H9 (cell line): ENCODE data around the gene STK32C. TPM values are rescaled to one million over a fixed set of nuclear protein-coding genes. Genes with fewer than 3 reads are reported as not detected.

Experiments used
- DNase-seq: peaks from one replicate; pipeline ENCODE4 v3.0.0-alpha.2; 2017
- H2AFZ ChIP-seq: one replicate; pipeline ENCODE4 v1.6.1; 2013; ENCODE audit warnings: mild to moderate bottlenecking, low read length, control low read depth, moderate library complexity
- H2AK5ac ChIP-seq: 2 replicates; pipeline ENCODE4 v1.6.1; 2013; ENCODE audit warnings: low read length, control low read depth, mixed read lengths; ENCODE audit not compliant: insufficient read length
- H2BK120ac ChIP-seq: one replicate; pipeline ENCODE4 v1.6.1; 2013; ENCODE audit warnings: low read depth, mild to moderate bottlenecking, low read length, control low read depth, inconsistent platforms; ENCODE audit not compliant: poor library complexity, severe bottlenecking
- H2BK12ac ChIP-seq: 2 replicates; pipeline ENCODE4 v1.6.1; 2013; ENCODE audit warnings: low read length, control low read depth, mixed read lengths, low read depth; ENCODE audit not compliant: insufficient read length
- H2BK15ac ChIP-seq: 2 replicates; pipeline ENCODE4 v1.6.1; 2013; ENCODE audit warnings: low read depth, low read length, control low read depth
- H2BK20ac ChIP-seq: one replicate; pipeline ENCODE4 v1.6.1; 2013; ENCODE audit warnings: low read depth, mild to moderate bottlenecking, low read length, control low read depth, inconsistent platforms; ENCODE audit not compliant: poor library complexity, severe bottlenecking
- H2BK5ac ChIP-seq: 2 replicates; pipeline ENCODE4 v1.6.1; 2013; ENCODE audit warnings: low read length, control low read depth, mixed read lengths; ENCODE audit not compliant: insufficient read length
- H3K14ac ChIP-seq: 2 replicates; pipeline ENCODE4 v1.6.1; 2013; ENCODE audit warnings: low read length, control low read depth; ENCODE audit not compliant: insufficient read depth
- H3K18ac ChIP-seq: 2 replicates; pipeline ENCODE4 v1.6.1; 2013; ENCODE audit warnings: low read depth, mild to moderate bottlenecking, mixed read lengths, low read length, control low read depth; ENCODE audit not compliant: insufficient read length
- H3K23ac ChIP-seq: 2 replicates; pipeline ENCODE4 v1.6.1; 2013; ENCODE audit warnings: low read length, control low read depth, mixed read lengths, low read depth; ENCODE audit not compliant: insufficient read length
- H3K23me2 ChIP-seq: 2 replicates; pipeline ENCODE4 v1.6.1; 2013; ENCODE audit warnings: low read depth, mild to moderate bottlenecking, mixed read lengths, low read length, control low read depth; ENCODE audit not compliant: insufficient read length, poor library complexity, severe bottlenecking
- H3K27ac ChIP-seq: 2 replicates; pipeline ENCODE4 v1.5.1; 2013; ENCODE audit warnings: low read length, control low read depth, mixed read lengths, low read depth; ENCODE audit not compliant: insufficient read length
- H3K27me3 ChIP-seq: 2 replicates; pipeline ENCODE4 v1.6.1; 2013; ENCODE audit warnings: low read length, control low read depth, inconsistent platforms; ENCODE audit not compliant: insufficient read depth
- H3K4ac ChIP-seq: 2 replicates; pipeline ENCODE4 v1.6.1; 2013; ENCODE audit warnings: low read depth, mild to moderate bottlenecking, control low read depth, inconsistent platforms, low read length, moderate library complexity
- H3K4me1 ChIP-seq: 2 replicates; pipeline ENCODE4 v1.6.1; 2013; ENCODE audit warnings: low read length, control low read depth, inconsistent platforms; ENCODE audit not compliant: insufficient read depth
- H3K4me2 ChIP-seq: 2 replicates; pipeline ENCODE4 v1.6.1; 2013; ENCODE audit warnings: low read length, control low read depth, mixed read lengths; ENCODE audit not compliant: insufficient read length, insufficient read depth
- H3K56ac ChIP-seq: 2 replicates; pipeline ENCODE4 v1.6.1; 2013; ENCODE audit warnings: low read depth, mild to moderate bottlenecking, mixed read lengths, low read length, control low read depth; ENCODE audit not compliant: insufficient read length
- H3K79me1 ChIP-seq: 2 replicates; pipeline ENCODE4 v1.6.1; 2013; ENCODE audit warnings: low read depth, mild to moderate bottlenecking, moderate library complexity, low read length, control low read depth, inconsistent platforms; ENCODE audit not compliant: insufficient read depth, poor library complexity, severe bottlenecking
- H3K79me2 ChIP-seq: 2 replicates; pipeline ENCODE4 v1.6.1; 2013; ENCODE audit warnings: low read length, control low read depth, inconsistent platforms; ENCODE audit not compliant: insufficient read depth
- H3K9ac ChIP-seq: 2 replicates; pipeline ENCODE4 v1.6.1; 2013; ENCODE audit warnings: low read length, control low read depth, mixed read lengths; ENCODE audit not compliant: insufficient read length; ENCODE audit errors: extremely low read depth
- H3K9me3 ChIP-seq: one replicate; pipeline ENCODE4 v1.6.1; 2013; ENCODE audit warnings: low read depth, low read length, inconsistent platforms; ENCODE audit not compliant: control insufficient read depth
- H3T11ph ChIP-seq: one replicate; pipeline ENCODE4 v1.6.1; 2013; ENCODE audit warnings: mild to moderate bottlenecking, low read length, control low read depth, inconsistent platforms
- H4K20me1 ChIP-seq: one replicate; pipeline ENCODE4 v1.6.1; 2013; ENCODE audit not compliant: control insufficient read depth, insufficient read length, insufficient read depth
- H4K5ac ChIP-seq: 2 replicates; pipeline ENCODE4 v1.6.1; 2013; ENCODE audit warnings: low read depth, mild to moderate bottlenecking, mixed read lengths, low read length, control low read depth; ENCODE audit not compliant: insufficient read length
- H4K8ac ChIP-seq: replicated peaks from 2 replicates; pipeline ENCODE4 v1.6.1; 2013; ENCODE audit warnings: low read length, control low read depth, mixed read lengths, low read depth; ENCODE audit not compliant: insufficient read length
- H4K91ac ChIP-seq: 2 replicates; pipeline ENCODE4 v1.6.1; 2013; ENCODE audit warnings: low read depth, mild to moderate bottlenecking, moderate library complexity, mixed read lengths, low read length, control low read depth; ENCODE audit not compliant: insufficient read length
- H3K27ac Mint-ChIP-seq, 3 experiments: 2 replicates in 2 of 3; 3 replicates in 1 of 3; pipeline ENCODE4 v1.8.0; 2020 to 2021; ENCODE audit warnings: mixed read lengths in 3 of 3, mild to moderate bottlenecking in 1 of 3, moderate library complexity in 1 of 3
- H3K27me3 Mint-ChIP-seq: 2 replicates; pipeline ENCODE4 v1.8.0; 2021; ENCODE audit warnings: low read depth, mild to moderate bottlenecking, moderate library complexity, mixed read lengths
- H3K36me3 Mint-ChIP-seq, 3 experiments: 2 replicates in 2 of 3; 3 replicates in 1 of 3; pipeline ENCODE4 v1.8.0; 2020 to 2021; ENCODE audit warnings: low read depth in 3 of 3, mixed read lengths in 3 of 3; ENCODE audit not compliant: insufficient read depth in 1 of 3
- H3K4me1 Mint-ChIP-seq, 2 experiments: 2 replicates each; pipeline ENCODE4 v1.8.0; 2020; ENCODE audit warnings: mixed read lengths in 2 of 2
- H3K4me3 Mint-ChIP-seq, 2 experiments: 2 replicates in 1 of 2; 3 replicates in 1 of 2; pipeline ENCODE4 v1.8.0; 2020 to 2021; ENCODE audit warnings: mild to moderate bottlenecking in 2 of 2, mixed read lengths in 2 of 2, moderate library complexity in 1 of 2
- H3K9me3 Mint-ChIP-seq, 2 experiments: 2 replicates in 1 of 2; 3 replicates in 1 of 2; pipeline ENCODE4 v1.8.0; 2020; ENCODE audit warnings: mild to moderate bottlenecking in 2 of 2, mixed read lengths in 2 of 2, moderate library complexity in 1 of 2
- WGBS: extraction: QIAGEN DNeasy Blood & Tissue Kit; methylation state at CpG from one replicate; pipeline ENCODE4 v1.1.7; 2013; ENCODE audit warnings: missing lambda C conversion rate, low lambda C conversion rate, mixed read lengths; ENCODE audit not compliant: insufficient read length; ENCODE audit errors: extremely low coverage; 5-methylcytosine and 5-hydroxymethylcytosine counted together
- total RNA-seq: library from RNA; stranded (reverse); gene quantifications from 2 replicates; pipeline ENCODE4 v1.2.1, GENCODE V29; 2021
- TF ChIP-seq, protein P1 (sequence below): fragments of 200-600 bp; sonication (generic); conservative IDR thresholded peaks from 3 replicates; pipeline ENCODE4 v1.8.0; 2021; ENCODE audit warnings: antibody characterized with exemption, mild to moderate bottlenecking

Gene STK32C
- total RNA-seq, 1 experiment from 2014 or later: 11.3 TPM

DNA sequence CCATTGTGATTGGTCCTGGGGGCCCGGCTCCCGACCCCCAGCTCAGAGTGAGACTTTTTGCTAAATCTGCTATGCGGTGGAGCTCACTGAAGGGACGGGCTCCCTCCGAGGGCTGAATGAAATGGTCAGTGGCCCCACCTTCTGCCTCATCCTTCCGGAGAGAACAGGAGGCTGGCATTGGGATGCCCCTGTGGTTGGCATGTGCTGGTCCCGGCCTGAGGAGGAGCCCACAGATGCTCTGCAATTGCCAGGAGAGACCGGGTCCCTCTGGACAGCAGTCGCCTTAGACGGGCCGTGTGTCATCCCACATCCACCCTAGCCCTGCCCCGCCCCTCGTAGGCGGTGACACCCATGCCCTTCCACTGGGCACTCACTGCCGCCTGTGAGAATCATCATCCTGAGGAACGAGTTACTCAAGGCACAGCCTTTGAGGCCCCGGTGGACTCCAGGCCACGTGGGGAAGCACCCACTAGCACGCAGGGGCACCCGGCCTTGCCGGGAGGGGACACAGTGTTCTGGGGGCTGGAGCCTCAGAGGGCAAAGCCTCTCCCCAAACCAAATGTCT lies 142.3 kb downstream of the STK32C start:
- peaks cover 14 to 24% of the 10 kb centered on the region in 2 experiments for H3K4me1 Mint-ChIP-seq
- no peak overlapping the region for H3K4me2 ChIP-seq
- H2BK120ac ChIP-seq: no peak overlapping the region
- no peaks in the 10 kb centered on the region for H3K36me3 Mint-ChIP-seq
- H3K56ac ChIP-seq: no peak overlapping the region
- no peak overlapping the region for H3K27ac ChIP-seq
- DNase-seq: no peak
- no peak overlapping the region for H2AK5ac ChIP-seq
- no peak overlapping the region for H4K8ac ChIP-seq
- no peak overlapping the region for H3K4ac ChIP-seq
- no peaks in the 10 kb centered on the region for H3K9me3 Mint-ChIP-seq
- H3K4me3 Mint-ChIP-seq: no peak overlapping the region
- no peaks in the 10 kb centered on the region for H3K9me3 ChIP-seq
- no peak overlapping the region for H2BK15ac ChIP-seq
- H4K91ac ChIP-seq: no peak overlapping the region
- H2BK20ac ChIP-seq: no peak overlapping the region
- H3K23ac ChIP-seq: no peak overlapping the region
- WGBS: no CpG with 5 or more reads among the region's 21 CpGs
- H3K23me2 ChIP-seq: no peaks in the 10 kb centered on the region
- no peaks in the 10 kb centered on the region for H3K79me1 ChIP-seq
- no peak overlapping the region for H3K14ac ChIP-seq
- H3K27me3 ChIP-seq: no peaks in the 10 kb centered on the region
- no peak overlapping the region for H2BK5ac ChIP-seq
- no peaks in the 10 kb centered on the region; the same call in 1 of the 2 replicates for H3K4me1 ChIP-seq
- TF ChIP-seq, protein P1, sequence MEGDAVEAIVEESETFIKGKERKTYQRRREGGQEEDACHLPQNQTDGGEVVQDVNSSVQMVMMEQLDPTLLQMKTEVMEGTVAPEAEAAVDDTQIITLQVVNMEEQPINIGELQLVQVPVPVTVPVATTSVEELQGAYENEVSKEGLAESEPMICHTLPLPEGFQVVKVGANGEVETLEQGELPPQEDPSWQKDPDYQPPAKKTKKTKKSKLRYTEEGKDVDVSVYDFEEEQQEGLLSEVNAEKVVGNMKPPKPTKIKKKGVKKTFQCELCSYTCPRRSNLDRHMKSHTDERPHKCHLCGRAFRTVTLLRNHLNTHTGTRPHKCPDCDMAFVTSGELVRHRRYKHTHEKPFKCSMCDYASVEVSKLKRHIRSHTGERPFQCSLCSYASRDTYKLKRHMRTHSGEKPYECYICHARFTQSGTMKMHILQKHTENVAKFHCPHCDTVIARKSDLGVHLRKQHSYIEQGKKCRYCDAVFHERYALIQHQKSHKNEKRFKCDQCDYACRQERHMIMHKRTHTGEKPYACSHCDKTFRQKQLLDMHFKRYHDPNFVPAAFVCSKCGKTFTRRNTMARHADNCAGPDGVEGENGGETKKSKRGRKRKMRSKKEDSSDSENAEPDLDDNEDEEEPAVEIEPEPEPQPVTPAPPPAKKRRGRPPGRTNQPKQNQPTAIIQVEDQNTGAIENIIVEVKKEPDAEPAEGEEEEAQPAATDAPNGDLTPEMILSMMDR: no peak
- peaks cover 7% of the 10 kb centered on the region for H3K27me3 Mint-ChIP-seq
- no peak overlapping the region for H2BK12ac ChIP-seq
- no peak overlapping the region for H3T11ph ChIP-seq
- H3K18ac ChIP-seq: no peak overlapping the region
- no peaks in the 10 kb centered on the region for H3K79me2 ChIP-seq
- no peak overlapping the region for H3K27ac Mint-ChIP-seq
- H4K5ac ChIP-seq: no peak overlapping the region
- no peaks in the 10 kb centered on the region for H4K20me1 ChIP-seq
- no peak overlapping the region for H3K9ac ChIP-seq
- H2AFZ ChIP-seq: no peak overlapping the region
